PFSK-1 (cell line): ENCODE results near the gene KLHDC8A.

Experiments
- FOXP2 ChIP-seq: optimal IDR thresholded peaks from 2 replicates; pipeline ENCODE3; 2011; ENCODE audit warnings: borderline replicate concordance, control low read depth, inconsistent platforms; ENCODE audit not compliant: insufficient read depth; ENCODE audit errors: extremely low read length, extremely low read depth
- POLR2AphosphoS5 ChIP-seq: IDR thresholded peaks from 2 replicates; pipeline ENCODE4 v1.6.1; 2012; ENCODE audit warnings: low read depth, mild to moderate bottlenecking, control low read depth, low read length, moderate library complexity
- SIN3A ChIP-seq: IDR thresholded peaks from 2 replicates; pipeline ENCODE4 v1.6.1; 2012; ENCODE audit warnings: mild to moderate bottlenecking, low read length, moderate library complexity, borderline replicate concordance; ENCODE audit not compliant: insufficient read depth
- TAF1 ChIP-seq: IDR thresholded peaks from 2 replicates; pipeline ENCODE4 v1.6.1; 2012; ENCODE audit warnings: low read length, control low read depth, borderline replicate concordance; ENCODE audit not compliant: insufficient read depth
- TF ChIP-seq, protein P1 (sequence below), 2 experiments: IDR thresholded peaks; 2 replicates each; pipeline versions ENCODE4 v1.6.1 to v1.8.0; 2011 to 2012; ENCODE audit warnings: low read depth in 2 of 2, low read length in 2 of 2, control low read depth in 1 of 2, inconsistent platforms in 1 of 2, mild to moderate bottlenecking in 1 of 2, moderate library complexity in 1 of 2; ENCODE audit not compliant: insufficient read depth in 1 of 2

KLHDC8A gene

DNA sequence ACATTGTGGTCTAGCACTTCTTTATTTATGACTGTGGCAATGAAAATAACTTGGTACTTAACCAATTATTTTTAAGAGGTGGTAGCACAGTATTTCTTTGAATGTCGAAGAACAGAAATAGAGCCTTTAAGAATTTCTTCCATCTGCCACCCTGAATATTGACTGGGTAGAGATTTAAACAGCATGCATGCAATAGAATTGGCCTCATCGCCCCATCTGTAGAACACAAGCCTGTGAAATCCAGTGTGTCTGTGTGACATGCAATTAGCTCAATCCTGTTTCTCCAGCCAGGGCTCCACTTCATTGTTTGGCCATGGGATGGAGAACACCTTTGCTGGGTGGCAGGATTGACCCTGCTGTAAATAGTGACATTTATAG is 17.1 kb upstream of the KLHDC8A start:
- no peak for TF ChIP-seq TAF1
- no peak for TF ChIP-seq POLR2AphosphoS5
- TF ChIP-seq SIN3A = no peak
- no peak for TF ChIP-seq FOXP2

DNA sequence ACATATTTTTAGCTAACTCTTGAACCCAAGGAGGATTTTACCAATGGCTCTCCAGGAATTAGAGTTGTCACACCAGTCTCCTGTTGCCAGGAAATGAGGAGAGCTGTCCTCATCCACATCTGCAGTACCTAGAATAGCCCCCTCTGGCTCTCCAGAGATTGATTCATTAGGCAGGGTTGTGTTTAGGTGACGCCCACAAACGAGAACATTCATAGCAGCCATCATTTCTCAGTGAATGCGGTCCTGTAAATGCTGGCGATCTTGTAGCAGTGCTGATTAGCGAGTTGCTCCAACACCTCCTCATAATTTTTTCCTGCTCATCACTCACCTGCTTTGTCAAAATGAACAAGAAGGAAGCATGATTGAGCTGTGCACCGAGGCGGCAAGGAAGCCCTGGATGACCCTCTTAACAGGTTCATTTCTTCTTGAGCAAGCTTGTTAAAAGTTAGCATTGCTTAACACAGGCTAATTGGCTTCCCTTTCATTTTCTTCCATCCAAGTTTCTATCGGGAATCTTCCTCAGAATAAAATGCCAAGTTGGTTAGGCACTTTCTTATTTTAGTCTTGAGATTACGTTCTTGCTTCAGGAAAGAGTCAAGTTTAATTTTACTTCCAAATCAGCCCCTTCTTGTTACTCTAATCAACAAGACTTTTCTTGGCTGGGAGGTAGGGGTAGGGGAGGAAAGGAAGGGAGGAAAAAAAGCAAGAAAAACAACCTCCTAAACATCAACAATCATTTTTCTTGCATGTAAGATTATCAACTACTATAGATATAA is 16.5 kb upstream of the KLHDC8A start:
- TF ChIP-seq POLR2AphosphoS5 = no peak
- no peak for TF ChIP-seq FOXP2
- TF ChIP-seq, protein P1, sequence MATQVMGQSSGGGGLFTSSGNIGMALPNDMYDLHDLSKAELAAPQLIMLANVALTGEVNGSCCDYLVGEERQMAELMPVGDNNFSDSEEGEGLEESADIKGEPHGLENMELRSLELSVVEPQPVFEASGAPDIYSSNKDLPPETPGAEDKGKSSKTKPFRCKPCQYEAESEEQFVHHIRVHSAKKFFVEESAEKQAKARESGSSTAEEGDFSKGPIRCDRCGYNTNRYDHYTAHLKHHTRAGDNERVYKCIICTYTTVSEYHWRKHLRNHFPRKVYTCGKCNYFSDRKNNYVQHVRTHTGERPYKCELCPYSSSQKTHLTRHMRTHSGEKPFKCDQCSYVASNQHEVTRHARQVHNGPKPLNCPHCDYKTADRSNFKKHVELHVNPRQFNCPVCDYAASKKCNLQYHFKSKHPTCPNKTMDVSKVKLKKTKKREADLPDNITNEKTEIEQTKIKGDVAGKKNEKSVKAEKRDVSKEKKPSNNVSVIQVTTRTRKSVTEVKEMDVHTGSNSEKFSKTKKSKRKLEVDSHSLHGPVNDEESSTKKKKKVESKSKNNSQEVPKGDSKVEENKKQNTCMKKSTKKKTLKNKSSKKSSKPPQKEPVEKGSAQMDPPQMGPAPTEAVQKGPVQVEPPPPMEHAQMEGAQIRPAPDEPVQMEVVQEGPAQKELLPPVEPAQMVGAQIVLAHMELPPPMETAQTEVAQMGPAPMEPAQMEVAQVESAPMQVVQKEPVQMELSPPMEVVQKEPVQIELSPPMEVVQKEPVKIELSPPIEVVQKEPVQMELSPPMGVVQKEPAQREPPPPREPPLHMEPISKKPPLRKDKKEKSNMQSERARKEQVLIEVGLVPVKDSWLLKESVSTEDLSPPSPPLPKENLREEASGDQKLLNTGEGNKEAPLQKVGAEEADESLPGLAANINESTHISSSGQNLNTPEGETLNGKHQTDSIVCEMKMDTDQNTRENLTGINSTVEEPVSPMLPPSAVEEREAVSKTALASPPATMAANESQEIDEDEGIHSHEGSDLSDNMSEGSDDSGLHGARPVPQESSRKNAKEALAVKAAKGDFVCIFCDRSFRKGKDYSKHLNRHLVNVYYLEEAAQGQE (IDR thresholded peaks at IDR 0.05; ENCODE audit: insufficient read depth in 1 of 2, low read depth in 2 of 2, low read length in 2 of 2) = no peak
- no peak for TF ChIP-seq SIN3A
- no peak for TF ChIP-seq TAF1

DNA sequence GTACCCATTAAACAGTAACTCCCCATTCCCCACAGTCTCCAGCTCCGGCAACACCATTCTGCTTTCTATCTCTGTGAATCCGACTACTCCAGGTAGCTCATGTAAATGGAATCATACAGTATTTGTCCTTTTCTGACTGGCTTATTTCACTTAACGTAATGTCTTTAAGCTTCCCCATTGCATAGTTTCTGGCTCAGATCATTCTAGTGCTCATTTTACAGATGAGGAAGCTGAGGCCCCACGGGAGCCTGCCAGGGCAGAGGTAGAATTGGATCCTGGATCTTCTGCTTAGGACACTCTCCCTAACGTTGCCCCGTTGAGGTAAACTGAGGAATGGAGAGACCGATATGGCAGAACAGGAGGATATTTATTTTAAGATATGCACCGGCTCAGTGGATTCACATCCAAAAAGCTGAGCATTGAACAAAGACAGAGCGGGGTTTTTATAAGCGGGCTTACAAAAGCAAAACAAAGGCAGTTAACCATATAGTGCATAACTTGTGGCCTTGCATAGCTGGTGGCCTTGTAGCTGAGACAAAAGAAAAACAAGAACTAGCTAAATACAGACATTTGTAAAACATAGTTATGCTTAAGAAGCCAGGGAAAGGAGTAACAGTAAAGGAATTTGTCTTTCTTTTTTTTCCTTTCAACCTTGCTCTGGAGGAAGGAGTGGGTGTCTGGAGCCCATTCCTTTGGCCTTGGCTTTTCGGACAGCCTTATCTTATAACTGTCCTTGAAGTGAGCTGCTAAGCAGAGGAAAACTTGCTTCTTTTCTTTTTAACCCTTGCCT is 15.3 kb upstream of the KLHDC8A start:
- TF ChIP-seq, protein P1 (IDR thresholded peaks at IDR 0.05; ENCODE audit: insufficient read depth in 1 of 2, low read depth in 2 of 2, low read length in 2 of 2) = no peak
- TF ChIP-seq POLR2AphosphoS5 (no peak), TAF1 (no peak), FOXP2 (no peak), SIN3A (no peak)

DNA sequence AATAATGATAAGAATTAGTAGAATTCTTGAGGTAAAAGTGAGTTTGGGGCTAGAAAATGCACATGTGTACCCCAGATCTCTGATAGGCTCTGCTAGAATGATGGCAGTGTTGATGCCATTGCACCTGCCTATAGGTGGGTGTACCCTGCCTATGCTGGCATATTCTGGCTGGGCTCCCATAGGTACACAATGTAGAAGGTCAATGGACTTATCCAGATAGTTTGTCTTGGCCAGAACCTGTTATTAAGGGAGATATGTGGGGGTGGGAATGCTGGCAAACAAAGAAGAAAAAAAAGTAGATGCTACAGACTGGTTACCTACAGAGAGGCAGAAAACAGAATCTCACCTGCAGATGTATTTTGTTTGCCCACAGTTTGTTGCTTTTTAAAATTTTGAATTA is 14.1 kb upstream of the KLHDC8A start:
- TF ChIP-seq POLR2AphosphoS5 (no peak), TAF1 (no peak), FOXP2 (no peak), SIN3A (no peak)
- TF ChIP-seq, protein P1 (IDR thresholded peaks at IDR 0.05; ENCODE audit: insufficient read depth in 1 of 2, low read depth in 2 of 2, low read length in 2 of 2) = no peak

DNA sequence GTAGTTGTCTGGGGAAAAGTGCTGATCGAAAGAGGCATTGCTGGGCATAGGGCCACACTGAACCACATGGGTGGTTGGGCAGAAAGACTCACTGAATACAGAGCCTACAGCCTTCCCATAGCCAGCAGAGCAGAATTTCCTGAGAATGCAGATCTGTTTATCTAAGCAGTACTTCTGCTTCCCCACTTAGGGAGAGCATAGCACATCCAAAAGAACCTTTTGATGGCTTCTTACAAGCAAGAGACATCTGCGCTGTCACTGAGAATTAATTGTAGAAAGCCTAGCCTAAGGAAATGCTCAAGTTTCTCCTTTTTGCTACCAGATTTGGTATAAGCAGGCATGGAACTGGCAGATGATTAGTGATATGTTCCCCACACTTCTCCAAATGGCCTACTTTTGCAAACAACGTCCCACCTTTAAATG is 13.0 kb upstream of the KLHDC8A start:
- TF ChIP-seq, protein P1 (IDR thresholded peaks at IDR 0.05; ENCODE audit: insufficient read depth in 1 of 2, low read depth in 2 of 2, low read length in 2 of 2) = no peak
